ENCODE results near the gene GSPT1. TPM values are rescaled to one million over a fixed set of nuclear protein-coding genes. Genes with fewer than 3 reads are reported as not detected.
"Not testable (repeated sequence)": the region's sequence is repeated elsewhere in the genome, so short reads cannot be mapped to it uniquely, and the experiment has no call there.

The GSPT1 gene
- total RNA-seq, 2 donors from 2014 or later: 115 to 209 TPM

DNA sequence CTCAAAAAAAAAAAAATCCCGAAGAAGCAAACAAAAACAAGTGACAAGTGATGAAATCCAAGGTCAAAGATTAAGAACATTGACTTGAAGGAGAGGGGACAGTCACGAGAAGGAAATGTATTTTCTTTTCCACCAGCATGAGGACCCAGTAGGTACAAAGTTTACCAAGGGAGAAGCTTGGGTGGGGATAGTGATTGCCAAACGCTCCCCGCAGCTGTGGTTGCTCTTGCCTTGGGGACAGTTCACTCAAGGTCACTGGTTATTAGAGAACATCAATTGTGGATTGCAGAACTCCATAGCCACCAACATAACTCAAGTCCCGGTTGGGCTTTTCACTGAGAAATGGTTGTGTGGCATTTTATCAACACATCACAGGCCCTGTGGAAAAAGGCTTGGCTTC, 91.4 kb downstream of the GSPT1 start:
- H3K27ac Mint-ChIP-seq: no peak overlapping the region
- H3K27me3 Mint-ChIP-seq: no peaks in the 10 kb centered on the region
- H3K4me3 Mint-ChIP-seq: no peak overlapping the region
- H3K9me3 Mint-ChIP-seq: no peaks in the 10 kb centered on the region
- ATAC-seq (replicated peaks): no peak
- H3K4me1 Mint-ChIP-seq: no peaks in the 10 kb centered on the region
- no peaks in the 10 kb centered on the region for H3K36me3 Mint-ChIP-seq (ENCODE audit: low read depth)

DNA sequence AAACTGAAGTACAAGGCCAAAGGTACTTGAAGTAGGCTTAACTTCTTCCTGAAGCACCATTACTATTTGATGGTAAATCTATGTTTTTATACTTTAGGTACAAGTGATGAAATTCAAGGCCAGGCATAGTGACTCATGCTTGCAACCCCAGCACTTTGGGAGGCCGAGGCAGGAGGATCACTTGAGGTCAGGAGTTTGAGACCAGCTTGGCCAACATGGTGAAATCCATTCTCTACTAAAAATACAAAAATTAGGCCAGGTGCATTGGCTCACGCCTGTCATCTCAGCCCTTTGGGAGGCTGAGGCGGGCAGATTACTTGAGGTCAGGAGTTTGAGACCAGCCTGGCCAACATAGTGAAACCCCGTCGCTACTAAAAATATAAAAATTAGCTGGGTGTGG, 92.1 kb downstream of the GSPT1 start:
- H3K36me3 Mint-ChIP-seq (ENCODE audit: low read depth); H3K27ac Mint-ChIP-seq; H3K4me3 Mint-ChIP-seq; ATAC-seq (replicated peaks); H3K4me1 Mint-ChIP-seq; H3K27me3 Mint-ChIP-seq; H3K9me3 Mint-ChIP-seq: not testable (repeated sequence)

GRCh38 chr16:11819798-11820197, 96.0 kb downstream of the GSPT1 start:
- no peak for ATAC-seq (replicated peaks)
- H3K4me3 Mint-ChIP-seq: no peak overlapping the region
- no peaks in the 10 kb centered on the region for H3K4me1 Mint-ChIP-seq
- no peaks in the 10 kb centered on the region for H3K9me3 Mint-ChIP-seq
- no peaks in the 10 kb centered on the region for H3K27me3 Mint-ChIP-seq
- H3K36me3 Mint-ChIP-seq (ENCODE audit: low read depth): no peaks in the 10 kb centered on the region
- no peak overlapping the region for H3K27ac Mint-ChIP-seq

DNA sequence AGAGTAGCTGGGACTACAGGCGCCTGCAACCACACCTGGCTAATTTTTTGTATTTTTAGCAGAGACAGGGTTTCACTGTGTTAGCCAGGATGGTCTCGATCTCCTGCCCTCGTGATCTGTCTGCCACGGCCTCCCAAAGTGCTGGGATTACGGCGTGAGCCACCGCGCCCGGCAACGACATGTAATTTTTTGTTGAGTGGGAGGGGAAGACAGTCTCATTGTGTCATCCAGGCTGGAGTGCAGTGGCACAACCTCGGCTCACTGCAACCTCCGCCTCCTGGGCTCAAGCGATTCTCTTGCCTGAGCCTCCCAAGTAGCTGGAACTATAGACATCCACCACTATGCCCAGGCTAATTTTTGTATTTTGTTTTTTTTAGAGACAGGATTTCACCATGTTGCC, 96.8 kb downstream of the GSPT1 start:
- H3K4me3 Mint-ChIP-seq; H3K27ac Mint-ChIP-seq; H3K4me1 Mint-ChIP-seq; ATAC-seq (replicated peaks); H3K36me3 Mint-ChIP-seq (ENCODE audit: low read depth); H3K9me3 Mint-ChIP-seq; H3K27me3 Mint-ChIP-seq: not testable (repeated sequence)

Other genes with a start within 250 kb of the GSPT1 start
- gene SNN, start 247.5 kb downstream of the GSPT1 start, total RNA-seq: 1 to 10 TPM; 3.3 to 4.9 TPM
- gene TXNDC11, start 173.1 kb downstream of the GSPT1 start, total RNA-seq: 10 to 100 TPM; 33.8 to 38.6 TPM
- 100 to 1,000 TPM in 1 of 2 donors, 10 to 100 TPM in 1; 67.6 to 144 TPM for gene ZC3H7A, start 118.7 kb downstream of the GSPT1 start, total RNA-seq
- 100 to 1,000 TPM; 275 to 288 TPM for gene RSL1D1, start 64.4 kb downstream of the GSPT1 start, total RNA-seq
- gene NPIPB2, start 26.1 kb upstream of the GSPT1 start, total RNA-seq: 10 to 100 TPM; 14.3 to 21.8 TPM
- gene TNFRSF17, start 49.3 kb upstream of the GSPT1 start, total RNA-seq: not detected
- gene SNX29, start 60.8 kb upstream of the GSPT1 start, total RNA-seq: 10 to 100 TPM in 1 of 2 donors, 1 to 10 TPM in 1; 9.8 to 11.8 TPM